ENCODE results near the gene PTPRN2. TPM values are rescaled to one million over a fixed set of nuclear protein-coding genes. Genes with fewer than 3 reads are reported as not detected.
"Not testable (repeated sequence)": the region's sequence is repeated elsewhere in the genome, so short reads cannot be mapped to it uniquely, and the experiment has no call there.

Gene PTPRN2
- total RNA-seq, 1 experiment from 2014 or later = 4.4 TPM

GRCh38 chr7:157596881-157597280, 990.7 kb downstream of the PTPRN2 start:
- DNase-seq (ENCODE audit: low spot score) = no peak

GRCh38 chr7:157596471-157596870, 991.2 kb downstream of the PTPRN2 start:
- DNase-seq (ENCODE audit: low spot score) = no peak

- no peak for DNase-seq (ENCODE audit: low spot score)
These were observed 991.6 kb downstream of the PTPRN2 start for GRCh38 chr7:157596026-157596425.

- no peak for DNase-seq (ENCODE audit: low spot score)
These were observed 992.4 kb downstream of the PTPRN2 start for GRCh38 chr7:157595086-157595855.

- DNase-seq (ENCODE audit: low spot score) = no peak
These were observed 993.3 kb downstream of the PTPRN2 start for GRCh38 chr7:157594306-157594705.

GRCh38 chr7:157593541-157593940, 994.1 kb downstream of the PTPRN2 start:
- DNase-seq (ENCODE audit: low spot score) = no peak

GRCh38 chr7:157592636-157593320, 994.8 kb downstream of the PTPRN2 start:
- DNase-seq (ENCODE audit: low spot score) = not testable (repeated sequence)

GRCh38 chr7:157590526-157590925, 997.1 kb downstream of the PTPRN2 start:
- DNase-seq (ENCODE audit: low spot score) = no peak

- no peak for DNase-seq (ENCODE audit: low spot score)
These were observed 997.9 kb downstream of the PTPRN2 start for GRCh38 chr7:157589680-157590079.

GRCh38 chr7:157587805-157588560, 999.6 kb downstream of the PTPRN2 start:
- DNase-seq (ENCODE audit: low spot score) = no peak

GRCh38 chr7:157587051-157587804, 1000.4 kb downstream of the PTPRN2 start:
- no peak for DNase-seq (ENCODE audit: low spot score)

GRCh38 chr7:157586426-157586955, 1001.1 kb downstream of the PTPRN2 start:
- DNase-seq (ENCODE audit: low spot score) = no peak

- no peak for DNase-seq (ENCODE audit: low spot score)
These were observed 1002.3 kb downstream of the PTPRN2 start for GRCh38 chr7:157585113-157585861.

GRCh38 chr7:157584420-157584819, 1003.2 kb downstream of the PTPRN2 start:
- DNase-seq (ENCODE audit: low spot score) = no peak

GRCh38 chr7:157581740-157582139, 1005.9 kb downstream of the PTPRN2 start:
- DNase-seq (ENCODE audit: low spot score) = no peak

- DNase-seq (ENCODE audit: low spot score) = no peak
These were observed 1007.3 kb downstream of the PTPRN2 start for GRCh38 chr7:157580324-157580723.

GRCh38 chr7:157579425-157579824, 1008.2 kb downstream of the PTPRN2 start:
- DNase-seq (ENCODE audit: low spot score) = no peak

GRCh38 chr7:157577796-157578339, 1009.8 kb downstream of the PTPRN2 start:
- DNase-seq (ENCODE audit: low spot score) = no peak

- no peak for DNase-seq (ENCODE audit: low spot score)
These were observed 1010.6 kb downstream of the PTPRN2 start for GRCh38 chr7:157577061-157577460.

- no peak for DNase-seq (ENCODE audit: low spot score)
These were observed 1011.2 kb downstream of the PTPRN2 start for GRCh38 chr7:157576415-157576814.
